ENCODE results near the gene MRC1.

DNA sequence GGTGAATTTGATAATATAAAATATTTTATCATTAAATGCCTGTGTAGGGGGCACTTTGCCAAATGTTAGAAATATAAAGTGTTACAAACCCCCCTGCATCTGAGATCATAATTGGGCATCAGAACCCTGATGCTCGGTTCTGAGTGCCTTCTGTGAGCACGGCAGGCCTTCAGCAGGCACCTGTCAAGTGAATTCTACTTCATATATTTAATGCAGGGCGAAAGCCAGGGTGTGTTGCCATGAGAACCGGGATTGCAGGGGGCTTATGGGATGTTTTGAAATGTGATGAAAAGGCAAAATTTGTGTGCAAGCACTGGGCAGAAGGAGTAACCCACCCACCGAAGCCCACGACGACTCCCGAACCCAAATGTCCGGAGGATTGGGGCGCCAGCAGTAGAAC, 57.2 kb downstream of the MRC1 start:
- TF ChIP-seq CTCF (optimal IDR thresholded peaks at IDR 0.05 in 1 of 3, IDR thresholded peaks at IDR 0.05 in 1 of 3, conservative IDR thresholded peaks at IDR 0.05 in 1 of 3; ENCODE audit: extremely low read depth in 1 of 3, insufficient read depth in 2 of 3, low read length in 3 of 3), result no peak
- TF ChIP-seq EZH2 (IDR thresholded peaks at IDR 0.05; ENCODE audit: low read length), result no peak
